Effector memory CD8-positive, alpha-beta T cell (primary cell): ENCODE data around the gene MYO7B.
A peak's percentile ranks its signal among the peaks of the same experiment; 100 is the strongest.
"Not testable (repeated sequence)": the region's sequence is repeated elsewhere in the genome, so short reads cannot be mapped to it uniquely, and the experiment has no call there.

Experiments used
- ATAC-seq: fragments of 150-1000 bp; cut with Tn5 transposase; replicated peaks from 2 replicates; pipeline ENCODE4 v1.10.0; 2021; ENCODE audit warnings: mild to moderate bottlenecking, moderate library complexity
- DNase-seq, 3 experiments: peaks; one replicate each; pipeline ENCODE4 v3.0.0; 2021
- H3K27ac Mint-ChIP-seq, 2 donors: one replicate each; pipeline ENCODE4 v1.8.0; 2022; ENCODE audit warnings: mild to moderate bottlenecking in 2 of 2, mixed read lengths in 2 of 2, moderate library complexity in 2 of 2
- H3K27me3 Mint-ChIP-seq, 2 donors: one replicate each; pipeline ENCODE4 v1.8.0; 2022; ENCODE audit warnings: mixed read lengths in 2 of 2
- H3K36me3 Mint-ChIP-seq: one replicate; pipeline ENCODE4 v1.8.0; 2022; ENCODE audit warnings: mild to moderate bottlenecking, moderate library complexity, mixed read lengths; ENCODE audit not compliant: insufficient read depth
- H3K4me1 Mint-ChIP-seq, 2 donors: one replicate each; pipeline ENCODE4 v1.8.0; 2022; ENCODE audit warnings: low read depth in 2 of 2, mixed read lengths in 2 of 2
- H3K4me3 Mint-ChIP-seq, 2 donors: one replicate each; pipeline ENCODE4 v1.8.0; 2022; ENCODE audit warnings: mild to moderate bottlenecking in 2 of 2, mixed read lengths in 2 of 2, moderate library complexity in 2 of 2
- H3K9me3 Mint-ChIP-seq, 2 donors: one replicate each; pipeline ENCODE4 v1.8.0; 2022; ENCODE audit warnings: mixed read lengths in 2 of 2

MYO7B gene

GRCh38 chr2:127528487-127528886, 7.0 kb upstream of the MYO7B start:
- peaks cover 6 to 8% of the 10 kb centered on the region in 2 donors for H3K27me3 Mint-ChIP-seq
- ATAC-seq (no peak), DNase-seq (no peak)
- H3K4me1 Mint-ChIP-seq, result peaks cover 18 to 28% of the 10 kb centered on the region in 2 donors
- H3K27ac Mint-ChIP-seq, result peak overlapping the region in 1 of 2 donors; percentile 97
- H3K36me3 Mint-ChIP-seq, result peaks cover 11% of the 10 kb centered on the region
- no peaks in the 10 kb centered on the region for H3K9me3 Mint-ChIP-seq
- no peak overlapping the region for H3K4me3 Mint-ChIP-seq

- not testable (repeated sequence) for ATAC-seq, H3K9me3 Mint-ChIP-seq, DNase-seq, H3K27ac Mint-ChIP-seq, H3K4me3 Mint-ChIP-seq
- H3K27me3 Mint-ChIP-seq, result peaks cover 15 to 17% of the 10 kb centered on the region in 2 donors
- H3K4me1 Mint-ChIP-seq, result peaks cover 15 to 22% of the 10 kb centered on the region in 2 donors
- H3K36me3 Mint-ChIP-seq, result peaks cover 11% of the 10 kb centered on the region
Measured at GRCh38 chr2:127529416-127529815, 6.1 kb upstream of the MYO7B start.

- Mint-ChIP-seq H3K4me1 (peaks cover 10 to 17% of the 10 kb centered on the region in 2 donors), H3K4me3 (no peak overlapping the region), H3K27ac (no peak overlapping the region), H3K27me3 (peaks cover 16 to 28% of the 10 kb centered on the region in 2 donors), H3K36me3 (peaks cover 11% of the 10 kb centered on the region), H3K9me3 (no peaks in the 10 kb centered on the region)
- ATAC-seq (no peak), DNase-seq (no peak)
Measured at GRCh38 chr2:127530245-127531140, 5.0 kb upstream of the MYO7B start.

- Mint-ChIP-seq H3K4me3 (no peak overlapping the region), H3K4me1 (peaks cover 7 to 13% of the 10 kb centered on the region in 2 donors), H3K9me3 (no peaks in the 10 kb centered on the region), H3K27me3 (peaks cover 16 to 35% of the 10 kb centered on the region in 2 donors), H3K27ac (no peak overlapping the region), H3K36me3 (peaks cover 8% of the 10 kb centered on the region)
- ATAC-seq (no peak), DNase-seq (no peak)
Measured at GRCh38 chr2:127531221-127531648, 4.2 kb upstream of the MYO7B start.

- H3K27ac Mint-ChIP-seq, result no peak overlapping the region
- H3K27me3 Mint-ChIP-seq, result peaks cover 16 to 46% of the 10 kb centered on the region in 2 donors
- H3K4me1 Mint-ChIP-seq, result peaks cover 2 to 7% of the 10 kb centered on the region in 2 donors
- no peak for DNase-seq
- no peaks in the 10 kb centered on the region for H3K9me3 Mint-ChIP-seq
- no peak overlapping the region for H3K4me3 Mint-ChIP-seq
- H3K36me3 Mint-ChIP-seq, result no peaks in the 10 kb centered on the region
- no peak for ATAC-seq
Measured at GRCh38 chr2:127532296-127532695, 3.2 kb upstream of the MYO7B start.

GRCh38 chr2:127535918-127536317, 435 bp downstream of the MYO7B start:
- Mint-ChIP-seq H3K27ac (no peak overlapping the region), H3K4me3 (no peak overlapping the region), H3K4me1 (no peaks in the 10 kb centered on the region), H3K36me3 (no peaks in the 10 kb centered on the region), H3K27me3 (peaks cover 16 to 56% of the 10 kb centered on the region in 2 donors), H3K9me3 (no peaks in the 10 kb centered on the region)
- DNase-seq (no peak), ATAC-seq (no peak)

GRCh38 chr2:127536707-127537541, 1.4 kb downstream of the MYO7B start:
- H3K9me3 Mint-ChIP-seq, result no peaks in the 10 kb centered on the region
- H3K27ac Mint-ChIP-seq, result peak overlapping the region in 1 of 2 donors; percentile 51
- no peaks in the 10 kb centered on the region for H3K4me1 Mint-ChIP-seq
- DNase-seq (no peak), ATAC-seq (no peak)
- H3K36me3 Mint-ChIP-seq, result no peaks in the 10 kb centered on the region
- H3K4me3 Mint-ChIP-seq, result no peak overlapping the region
- H3K27me3 Mint-ChIP-seq, result peaks cover 16 to 56% of the 10 kb centered on the region in 2 donors

GRCh38 chr2:127537644-127538043, 2.2 kb downstream of the MYO7B start:
- no peak for ATAC-seq
- Mint-ChIP-seq H3K4me3 (no peak overlapping the region), H3K27ac (no peak overlapping the region)

GRCh38 chr2:127541809-127542208, 6.3 kb downstream of the MYO7B start:
- ATAC-seq (no peak), DNase-seq (no peak)
- Mint-ChIP-seq H3K4me1 (no peaks in the 10 kb centered on the region), H3K9me3 (no peaks in the 10 kb centered on the region), H3K4me3 (no peak overlapping the region), H3K27me3 (peaks cover 3 to 22% of the 10 kb centered on the region in 2 donors), H3K36me3 (no peaks in the 10 kb centered on the region), H3K27ac (no peak overlapping the region)

More at GRCh38 chr2:127537644-127538043, 2.2 kb downstream of the MYO7B start:
- H3K36me3 Mint-ChIP-seq, result no peaks in the 10 kb centered on the region
- peaks cover 16 to 56% of the 10 kb centered on the region in 2 donors for H3K27me3 Mint-ChIP-seq
- DNase-seq, result no peak
- H3K9me3 Mint-ChIP-seq, result no peaks in the 10 kb centered on the region
- no peaks in the 10 kb centered on the region for H3K4me1 Mint-ChIP-seq

GRCh38 chr2:127542231-127542630, 6.7 kb downstream of the MYO7B start:
- no peaks in the 10 kb centered on the region for H3K4me1 Mint-ChIP-seq
- DNase-seq, result no peak
- no peak for ATAC-seq
- peaks cover 8 to 22% of the 10 kb centered on the region in 2 donors for H3K27me3 Mint-ChIP-seq
- H3K27ac Mint-ChIP-seq, result no peak overlapping the region
- H3K9me3 Mint-ChIP-seq, result no peaks in the 10 kb centered on the region
- no peak overlapping the region for H3K4me3 Mint-ChIP-seq
- no peaks in the 10 kb centered on the region for H3K36me3 Mint-ChIP-seq

- H3K4me3 Mint-ChIP-seq, result not testable (repeated sequence)
Measured at GRCh38 chr2:127543013-127543501, 7.6 kb downstream of the MYO7B start.

GRCh38 chr2:127545189-127545588, 9.7 kb downstream of the MYO7B start:
- H3K27me3 Mint-ChIP-seq, result peaks cover 24 to 25% of the 10 kb centered on the region in 2 donors
- no peaks in the 10 kb centered on the region for H3K36me3 Mint-ChIP-seq
- no peaks in the 10 kb centered on the region for H3K4me1 Mint-ChIP-seq
- H3K9me3 Mint-ChIP-seq, result no peaks in the 10 kb centered on the region
- no peak overlapping the region for H3K4me3 Mint-ChIP-seq
- DNase-seq, result no peak
- H3K27ac Mint-ChIP-seq, result no peak overlapping the region
- ATAC-seq, result no peak

More at GRCh38 chr2:127543013-127543501, 7.6 kb downstream of the MYO7B start:
- not testable (repeated sequence) for DNase-seq, H3K4me1 Mint-ChIP-seq, ATAC-seq, H3K27ac Mint-ChIP-seq, H3K9me3 Mint-ChIP-seq, H3K36me3 Mint-ChIP-seq
- H3K27me3 Mint-ChIP-seq, result peaks cover 8 to 17% of the 10 kb centered on the region in 2 donors

- H3K27ac Mint-ChIP-seq, result no peak overlapping the region
- no peak overlapping the region for H3K4me3 Mint-ChIP-seq
- DNase-seq, result no peak
- H3K4me1 Mint-ChIP-seq, result no peaks in the 10 kb centered on the region
- peaks cover 30% of the 10 kb centered on the region in 2 donors for H3K27me3 Mint-ChIP-seq
- H3K36me3 Mint-ChIP-seq, result no peaks in the 10 kb centered on the region
- no peaks in the 10 kb centered on the region for H3K9me3 Mint-ChIP-seq
- no peak for ATAC-seq
Measured at GRCh38 chr2:127545796-127546195, 10.3 kb downstream of the MYO7B start.
